ENCODE measurements around the gene VMO1.
A peak's percentile ranks its signal among the peaks of the same experiment; 100 is the strongest.
"Not testable (repeated sequence)": the region's sequence is repeated elsewhere in the genome, so short reads cannot be mapped to it uniquely, and the experiment has no call there.

VMO1 gene

GRCh38 chr17:4786106-4786511 is at the start of gene VMO1:
VMO1 (minus strand) TSS chr17:4786364; CDS start chr17:4786352, 12 bp downstream.
- no peak for DNase-seq (ENCODE audit: low read depth)

GRCh38 chr17:4834681-4835020 is 48.5 kb upstream of the VMO1 start:
- no peak for DNase-seq (ENCODE audit: low read depth)

GRCh38 chr17:4833941-4834680 is 47.9 kb upstream of the VMO1 start:
- no peak for DNase-seq (ENCODE audit: low read depth)

- peak; percentile 62 for DNase-seq (ENCODE audit: low read depth)
Measured at GRCh38 chr17:4833178-4833940, 47.2 kb upstream of the VMO1 start, which contains the start of gene MINK1. MINK1 (plus strand) TSS chr17:4833340; CDS start chr17:4833584, 244 bp downstream.

GRCh38 chr17:4832829-4833177 is 46.6 kb upstream of the VMO1 start:
- not testable (repeated sequence) for DNase-seq (ENCODE audit: low read depth)

- DNase-seq (ENCODE audit: low read depth) = no peak
Measured at GRCh38 chr17:4827399-4827798, 41.2 kb upstream of the VMO1 start.

- DNase-seq (ENCODE audit: low read depth) = no peak
Measured at GRCh38 chr17:4823373-4824089, 37.4 kb upstream of the VMO1 start.

GRCh38 chr17:4822835-4823234 is 36.7 kb upstream of the VMO1 start:
- no peak for DNase-seq (ENCODE audit: low read depth)

- DNase-seq (ENCODE audit: low read depth) = no peak
Measured at GRCh38 chr17:4818276-4818675, 32.1 kb upstream of the VMO1 start.

GRCh38 chr17:4816826-4817225 is 30.7 kb upstream of the VMO1 start:
- DNase-seq (ENCODE audit: low read depth) = no peak

- no peak for DNase-seq (ENCODE audit: low read depth)
Measured at GRCh38 chr17:4815043-4815675, 29.0 kb upstream of the VMO1 start.

- DNase-seq (ENCODE audit: low read depth) = no peak
Measured at GRCh38 chr17:4812690-4813089, 26.5 kb upstream of the VMO1 start.

- no peak for DNase-seq (ENCODE audit: low read depth)
Measured at GRCh38 chr17:4811471-4811870, 25.3 kb upstream of the VMO1 start.

- no peak for DNase-seq (ENCODE audit: low read depth)
Measured at GRCh38 chr17:4810696-4811290, 24.6 kb upstream of the VMO1 start.

GRCh38 chr17:4808378-4808767 is 22.2 kb upstream of the VMO1 start:
- DNase-seq (ENCODE audit: low read depth) = no peak

GRCh38 chr17:4807605-4808377 is 21.6 kb upstream of the VMO1 start:
- DNase-seq (ENCODE audit: low read depth) = no peak

- DNase-seq (ENCODE audit: low read depth) = no peak
Measured at GRCh38 chr17:4806777-4807604, 20.8 kb upstream of the VMO1 start, which contains the start of gene PLD2. PLD2 (plus strand) TSS chr17:4807152; CDS start chr17:4807773, 621 bp downstream.

GRCh38 chr17:4806456-4806776 is 20.3 kb upstream of the VMO1 start:
- no peak for DNase-seq (ENCODE audit: low read depth)

GRCh38 chr17:4802228-4802627 is 16.1 kb upstream of the VMO1 start, which contains the start of gene C17orf114:
C17orf114 (minus strand) TSS chr17:4802328.
- DNase-seq (ENCODE audit: low read depth) = no peak

GRCh38 chr17:4800462-4801196 is 14.5 kb upstream of the VMO1 start:
- no peak for DNase-seq (ENCODE audit: low read depth)
